Testis (tissue), 2 donors: ENCODE results near the gene WIPF2.

ENCODE experiments used
- POLR2A ChIP-seq: fragments of 450-650 bp; IDR thresholded peaks from one replicate; pipeline ENCODE4 v1.6.1; 2017; ENCODE audit warnings: antibody characterized with exemption, mild to moderate bottlenecking, moderate library complexity
- TF ChIP-seq, protein P1 (sequence below), 3 experiments: fragments of 450-650 bp in 2 of 3; fragments of 200-600 bp in 1 of 3; sonication (generic) in 1 of 3; IDR thresholded peaks; one replicate each; pipeline ENCODE4 v1.5.1; 2016 to 2019; ENCODE audit warnings: antibody characterized with exemption in 3 of 3, mild to moderate bottlenecking in 2 of 3, moderate library complexity in 1 of 3

DNA sequence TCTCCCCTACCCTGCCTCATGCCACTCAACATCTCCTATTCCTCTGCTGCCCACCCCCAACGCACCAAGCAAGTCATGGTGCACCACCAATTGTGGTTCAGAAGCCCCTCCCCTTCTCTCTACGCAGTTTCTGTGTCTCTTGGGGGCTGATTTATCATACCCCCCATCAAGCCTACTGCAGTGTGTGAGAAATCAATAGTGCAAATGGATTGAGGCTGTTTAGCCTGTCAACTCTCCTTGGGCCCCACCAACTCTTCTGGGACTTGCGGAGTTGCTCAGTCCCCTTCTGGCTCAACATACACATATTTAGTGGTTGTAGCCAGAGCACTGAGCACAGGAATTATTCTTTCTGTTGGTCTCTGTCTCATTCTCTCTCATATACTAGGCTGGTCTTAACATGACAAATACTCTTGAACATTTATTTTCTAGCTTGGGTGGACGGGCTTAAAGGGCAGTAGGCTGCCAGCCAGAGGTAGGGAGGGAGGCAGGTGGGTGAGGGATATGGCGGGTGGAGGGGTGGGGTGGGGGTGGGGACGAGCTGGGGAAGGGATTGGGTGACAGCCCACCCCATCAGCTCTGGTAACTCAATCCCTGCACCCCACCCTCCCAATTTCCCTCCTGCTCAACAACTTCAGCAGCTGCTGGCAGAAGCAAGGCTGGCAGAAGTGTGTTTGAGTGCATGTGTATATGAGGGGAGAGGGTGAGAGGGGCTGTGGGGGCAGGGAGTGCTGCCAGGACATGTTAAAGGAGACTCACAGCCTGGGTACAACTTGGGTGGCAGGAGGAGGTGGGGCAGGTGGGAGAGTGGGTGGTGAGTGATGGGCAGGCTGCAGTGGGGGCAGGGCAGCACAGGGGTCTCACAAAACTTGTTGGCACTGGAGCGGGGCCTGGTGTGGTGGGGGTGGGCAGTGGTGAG, 94.8 kb downstream of the WIPF2 start:
- TF ChIP-seq, protein P1, sequence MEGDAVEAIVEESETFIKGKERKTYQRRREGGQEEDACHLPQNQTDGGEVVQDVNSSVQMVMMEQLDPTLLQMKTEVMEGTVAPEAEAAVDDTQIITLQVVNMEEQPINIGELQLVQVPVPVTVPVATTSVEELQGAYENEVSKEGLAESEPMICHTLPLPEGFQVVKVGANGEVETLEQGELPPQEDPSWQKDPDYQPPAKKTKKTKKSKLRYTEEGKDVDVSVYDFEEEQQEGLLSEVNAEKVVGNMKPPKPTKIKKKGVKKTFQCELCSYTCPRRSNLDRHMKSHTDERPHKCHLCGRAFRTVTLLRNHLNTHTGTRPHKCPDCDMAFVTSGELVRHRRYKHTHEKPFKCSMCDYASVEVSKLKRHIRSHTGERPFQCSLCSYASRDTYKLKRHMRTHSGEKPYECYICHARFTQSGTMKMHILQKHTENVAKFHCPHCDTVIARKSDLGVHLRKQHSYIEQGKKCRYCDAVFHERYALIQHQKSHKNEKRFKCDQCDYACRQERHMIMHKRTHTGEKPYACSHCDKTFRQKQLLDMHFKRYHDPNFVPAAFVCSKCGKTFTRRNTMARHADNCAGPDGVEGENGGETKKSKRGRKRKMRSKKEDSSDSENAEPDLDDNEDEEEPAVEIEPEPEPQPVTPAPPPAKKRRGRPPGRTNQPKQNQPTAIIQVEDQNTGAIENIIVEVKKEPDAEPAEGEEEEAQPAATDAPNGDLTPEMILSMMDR (IDR thresholded peaks at IDR 0.05) = no peak
- TF ChIP-seq POLR2A = no peak
